IMR-90 (cell line): ENCODE measurements around the gene TMEM176A. TPM values are rescaled to one million over a fixed set of nuclear protein-coding genes. Genes with fewer than 3 reads are reported as not detected.
A peak's percentile ranks its signal among the peaks of the same experiment; 100 is the strongest.

ENCODE experiments used
- ATAC-seq: fragments of 200-7000 bp; cut with Tn5 transposase; 2 replicates; pipeline ENCODE4 v1.9.1; 2020; ENCODE audit warnings: low read depth, mild to moderate bottlenecking, moderate library complexity
- Bru-seq: library from RNA; stranded (reverse); fragments of 400-500 nt; gene quantifications from one replicate; lab custom pipeline; 2021; lab: Mats Ljungman, UMichigan
- BruChase-seq, 2 experiments: library from RNA; stranded (reverse); fragments of 400-500 nt; gene quantifications; one replicate each; lab custom pipeline; 2021; lab: Mats Ljungman, UMichigan
- BruUV-seq: library from RNA; stranded (reverse); fragments of 400-500 nt; replicated peaks from 2 replicates; lab custom pipeline; 2021; lab: Mats Ljungman, UMichigan
- CTCF ChIA-PET: fragments of 300-600 bp; formaldehyde crosslinking; extraction: SDS; loops from one replicate; lab custom pipeline; 2021; ENCODE audit warnings: antibody characterized with exemption; lab: Yijun Ruan, JAX
- POLR2A ChIA-PET: fragments of 300-600 bp; sonication (Branson Sonifier 250); formaldehyde crosslinking; loops from one replicate; lab custom pipeline; 2022; ENCODE audit warnings: antibody characterized with exemption; ENCODE audit not compliant: unreplicated experiment; lab: Charles Lee
- DNase-seq: peaks from one replicate; pipeline ENCODE4 v3.0.0; 2013
- H2AFZ ChIP-seq: replicated peaks from 2 replicates; pipeline ENCODE3; 2013; ENCODE audit warnings: low read length, mild to moderate bottlenecking; ENCODE audit not compliant: poor library complexity
- H2AK5ac ChIP-seq: 2 replicates; pipeline ENCODE4 v1.6.1; 2013; ENCODE audit warnings: low read depth, low read length, inconsistent platforms
- H2AK9ac ChIP-seq: replicated peaks from 2 replicates; pipeline ENCODE3; 2013; ENCODE audit warnings: mild to moderate bottlenecking, low read depth, low read length, moderate library complexity; ENCODE audit not compliant: poor library complexity
- H2BK120ac ChIP-seq: 2 replicates; pipeline ENCODE4 v1.6.1; 2013; ENCODE audit warnings: low read depth, low read length, inconsistent platforms
- H2BK15ac ChIP-seq: 3 replicates; pipeline ENCODE4 v1.6.1; 2013; ENCODE audit warnings: low read depth, low read length, inconsistent platforms
- H2BK20ac ChIP-seq: 2 replicates; pipeline ENCODE4 v1.6.1; 2013; ENCODE audit warnings: low read depth, mild to moderate bottlenecking, inconsistent platforms, low read length, moderate library complexity
- H2BK5ac ChIP-seq: 2 replicates; pipeline ENCODE4 v1.6.1; 2013; ENCODE audit warnings: mild to moderate bottlenecking, low read depth, low read length, inconsistent platforms; ENCODE audit not compliant: poor library complexity, severe bottlenecking
- H3K14ac ChIP-seq: replicated peaks from 2 replicates; pipeline ENCODE4 v1.6.1; 2013; ENCODE audit warnings: low read depth, low read length, inconsistent platforms
- H3K18ac ChIP-seq: 2 replicates; pipeline ENCODE4 v1.6.1; 2013; ENCODE audit warnings: low read depth, low read length, control low read depth
- H3K23ac ChIP-seq: 2 replicates; pipeline ENCODE4 v1.6.1; 2013; ENCODE audit warnings: low read depth, low read length, inconsistent platforms
- H3K27ac ChIP-seq: 2 replicates; pipeline ENCODE4 v1.5.1; 2013; ENCODE audit warnings: mild to moderate bottlenecking, control low read depth, low read length; ENCODE audit not compliant: insufficient read depth
- H3K27me3 ChIP-seq: 2 replicates; pipeline ENCODE4 v1.6.1; 2013; ENCODE audit warnings: low read length; ENCODE audit not compliant: control insufficient read depth, insufficient read depth
- H3K36me3 ChIP-seq: 2 replicates; pipeline ENCODE4 v1.6.1; 2013; ENCODE audit warnings: low read length, mixed read lengths; ENCODE audit not compliant: control insufficient read depth, insufficient read depth
- H3K4ac ChIP-seq: 2 replicates; pipeline ENCODE4 v1.6.1; 2013; ENCODE audit warnings: low read depth, low read length, inconsistent platforms
- H3K4me1 ChIP-seq: 2 replicates; pipeline ENCODE4 v1.6.1; 2013; ENCODE audit warnings: low read length, mixed read lengths; ENCODE audit not compliant: control insufficient read depth, insufficient read depth
- H3K4me2 ChIP-seq: 2 replicates; pipeline ENCODE4 v1.6.1; 2013; ENCODE audit warnings: low read depth, mild to moderate bottlenecking, control low read depth, low read length, moderate library complexity
- H3K4me3 ChIP-seq: 2 replicates; pipeline ENCODE4 v1.5.1; 2013; ENCODE audit warnings: low read depth, mild to moderate bottlenecking, control low read depth, low read length, moderate library complexity; ENCODE audit not compliant: insufficient read depth
- H3K56ac ChIP-seq: 2 replicates; pipeline ENCODE4 v1.6.1; 2013; ENCODE audit warnings: low read length, inconsistent platforms; ENCODE audit not compliant: insufficient read depth; ENCODE audit errors: extremely low read depth
- H3K79me1 ChIP-seq, 2 experiments: 2 replicates each; pipeline ENCODE4 v1.6.1; 2013; ENCODE audit warnings: low read length in 2 of 2, inconsistent platforms in 1 of 2, low read depth in 1 of 2
- H3K9ac ChIP-seq: 2 replicates; pipeline ENCODE4 v1.6.1; 2013; ENCODE audit warnings: low read depth, low read length, control low read depth
- H3K9me1 ChIP-seq: 2 replicates; pipeline ENCODE4 v1.6.1; 2013; ENCODE audit warnings: low read length, inconsistent platforms; ENCODE audit not compliant: insufficient read depth
- H3K9me3 ChIP-seq: 2 replicates; pipeline ENCODE4 v1.6.1; 2013; ENCODE audit warnings: low read length; ENCODE audit not compliant: control insufficient read depth, insufficient read depth
- H4K20me1 ChIP-seq: 2 replicates; pipeline ENCODE4 v1.6.1; 2013; ENCODE audit warnings: low read length, inconsistent platforms; ENCODE audit not compliant: insufficient read depth
- H4K5ac ChIP-seq: 2 replicates; pipeline ENCODE4 v1.6.1; 2013; ENCODE audit warnings: mild to moderate bottlenecking, low read depth, low read length, control low read depth
- H4K8ac ChIP-seq, 2 experiments: 2 replicates each; pipeline ENCODE4 v1.6.1; 2013; ENCODE audit warnings: low read depth in 2 of 2, low read length in 2 of 2, control low read depth in 1 of 2, inconsistent platforms in 1 of 2
- H4K91ac ChIP-seq: 2 replicates; pipeline ENCODE4 v1.6.1; 2013; ENCODE audit warnings: low read depth, low read length, inconsistent platforms; ENCODE audit not compliant: insufficient read depth
- CEBPB ChIP-seq: IDR thresholded peaks from 2 replicates; pipeline ENCODE4 v1.6.1; 2012; ENCODE audit warnings: low read depth, low read length, improper control_type of control experiment
- CHD1 ChIP-seq: IDR thresholded peaks from 2 replicates; pipeline ENCODE4 v1.6.1; 2012; ENCODE audit warnings: low read depth, low read length, improper control_type of control experiment
- POLR2A ChIP-seq: IDR thresholded peaks from 2 replicates; pipeline ENCODE4 v1.6.1; 2012; ENCODE audit warnings: mild to moderate bottlenecking, low read depth, low read length
- RAD21 ChIP-seq: IDR thresholded peaks from 2 replicates; pipeline ENCODE4 v1.6.1; 2012; ENCODE audit warnings: low read length, improper control_type of control experiment
- SMC3 ChIP-seq: fragments of 150-350 bp; IDR thresholded peaks from 2 replicates; pipeline ENCODE4 v1.6.1; 2016; ENCODE audit warnings: low read depth, mild to moderate bottlenecking, antibody characterized with exemption, low read length, moderate library complexity
- WGBS, 2 experiments: methylation state at CpG; one replicate each; pipeline versions ENCODE4 v1.1.5 to v1.1.7; 2013; ENCODE audit warnings: missing lambda C conversion rate in 2 of 2; ENCODE audit not compliant: insufficient read length in 1 of 2; ENCODE audit errors: extremely low coverage in 2 of 2; 5-methylcytosine and 5-hydroxymethylcytosine counted together
- dilution Hi-C: fragments of 300-500 bp; cut with HindIII; formaldehyde crosslinking; loops from one replicate; pipeline ENCODE4 v1.14.3; 2018; ENCODE audit warnings: low sequenced_read_pairs; ENCODE audit not compliant: unreplicated experiment
- in situ Hi-C: fragments of 300-500 bp; cut with MboI; formaldehyde crosslinking; loops from 3 replicates; pipeline ENCODE4 v1.14.3; 2019; ENCODE audit warnings: low sequenced_read_pairs, inconsistent platforms, mixed read lengths
- intact Hi-C: fragments of 100-400 bp; cut with micrococcal nuclease; formaldehyde crosslinking; loops from 2 replicates; pipeline ENCODE4 v1.10.0; 2022
- long read RNA-seq: library from polyadenylated mRNA; unstranded; transcript quantifications from one replicate; pipeline ENCODE4 v2.0.0, GENCODE V29; 2021; ENCODE audit not compliant: unreplicated experiment
- polyA plus RNA-seq, 3 experiments: library from polyadenylated mRNA; depleted of rRNA; stranded (reverse); fragments of >200 nt; gene quantifications; 2 replicates each; pipeline ENCODE4 v1.2.3, GENCODE V29; 2012; ENCODE audit warnings: low replicate concordance in 1 of 3
- total RNA-seq: library from RNA; depleted of rRNA; stranded (reverse); fragments of >200 nt; gene quantifications from 2 replicates; pipeline ENCODE4 v1.2.3, GENCODE V29; 2012; rRNA removed
- TF ChIP-seq, protein P1 (sequence below): fragments of 150-350 bp; IDR thresholded peaks from 2 replicates; pipeline ENCODE4 v1.6.1; 2016; ENCODE audit warnings: low read depth, mild to moderate bottlenecking, low read length, moderate library complexity, borderline replicate concordance

TMEM176A gene, protein sequence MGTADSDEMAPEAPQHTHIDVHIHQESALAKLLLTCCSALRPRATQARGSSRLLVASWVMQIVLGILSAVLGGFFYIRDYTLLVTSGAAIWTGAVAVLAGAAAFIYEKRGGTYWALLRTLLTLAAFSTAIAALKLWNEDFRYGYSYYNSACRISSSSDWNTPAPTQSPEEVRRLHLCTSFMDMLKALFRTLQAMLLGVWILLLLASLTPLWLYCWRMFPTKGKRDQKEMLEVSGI
- total RNA-seq (not detected in 2 replicates), polyA plus RNA-seq (2012; rRNA removed) (not detected in 2 replicates), Bru-seq, nascent RNA (percentile 26 among the genes with signal in this experiment), BruChase-seq, experiment 1, labeled RNA remaining after a 6-hour chase (percentile 41 among the genes with signal in this experiment), BruChase-seq, experiment 2, labeled RNA remaining after a 2-hour chase (percentile 12 among the genes with signal in this experiment)
- polyA plus RNA-seq (2012; cell fraction: cytosol; rRNA removed): not detected in 2 replicates
- polyA plus RNA-seq (2012; cell fraction: nucleus; rRNA removed; ENCODE audit: low replicate concordance): not detected in 2 replicates
- long read RNA-seq, transcript TMEM176A-210 (7 exons, 1,530 nt): major isoform, 11 of 18 reads
- long read RNA-seq, partial matches to known transcripts: 2 of 18 reads
- long read RNA-seq, other reads (novel, unspliced or antisense): 2 of 18 reads

DNA sequence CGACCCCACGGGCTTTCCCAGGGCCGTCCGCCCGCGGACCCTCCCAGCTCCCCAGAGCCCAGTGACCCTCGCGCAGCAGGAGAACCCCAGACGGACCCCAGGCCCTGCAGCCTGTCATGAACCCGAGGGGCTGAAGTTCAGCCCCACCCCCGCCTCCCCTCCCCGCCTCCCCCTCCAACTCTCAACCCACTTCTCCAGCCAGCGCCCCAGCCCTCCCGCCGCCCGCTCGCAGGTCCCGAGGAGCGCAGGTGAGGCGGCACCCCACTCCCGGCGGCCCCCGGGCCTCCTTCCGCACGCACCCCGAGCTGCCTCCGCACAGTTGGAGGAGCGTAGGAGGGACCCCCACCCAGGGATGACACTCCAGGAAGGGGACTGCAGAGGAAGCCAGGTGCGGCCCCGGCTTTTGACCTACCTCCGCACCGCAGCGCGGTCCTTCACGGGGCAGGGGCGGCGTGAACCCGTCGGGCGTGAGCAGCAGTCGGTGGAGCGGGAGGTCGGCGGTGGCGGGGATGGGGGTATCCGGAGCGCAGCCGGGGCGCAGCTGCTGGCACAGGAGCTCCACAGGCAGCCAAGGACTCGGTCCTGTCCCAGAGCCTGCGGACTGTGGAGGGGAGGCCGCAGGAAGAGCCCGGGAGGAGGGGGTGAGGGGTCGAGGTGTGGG lies at the start of gene TMEM176A:
TMEM176A (plus strand) TSS at position 189 of the 661 bp plus-strand sequence. CDS start 782 bp downstream, outside the sequence.
- ChIA-PET POLR2A (no interaction called here), CTCF (no interaction called here)
- intact Hi-C loops: no loop called here

More for the DNA sequence above, at the start of gene TMEM176A:
- peak within 1 kb of the TSS; percentile 21; the same call in 1 of the 2 replicates for H3K4me3 ChIP-seq
- H3K27ac ChIP-seq: no peak within 1 kb of the TSS
- H3K56ac ChIP-seq: no peak within 1 kb of the TSS
- H3K14ac ChIP-seq: no peak within 1 kb of the TSS
- no peaks in the 10 kb centered on the region for H3K9me1 ChIP-seq
- BruUV-seq: no TSS peak
- in situ Hi-C loops (no loop called here), dilution Hi-C loops (no loop called here)
- no peak within 1 kb of the TSS for H2BK15ac ChIP-seq
- peaks cover 5% of the 10 kb centered on the region; the same call in 1 of the 2 replicates for H3K9me3 ChIP-seq
- peak within 1 kb of the TSS; percentile 19; the same call in 1 of the 2 replicates for H3K4me2 ChIP-seq
- no peak within 1 kb of the TSS for H2AK9ac ChIP-seq
- 0 out of 2 replicates have a peak within 1 kb of the TSS, but pooled peaks have one; percentile 37 for H4K91ac ChIP-seq
- H2AK5ac ChIP-seq: no peak within 1 kb of the TSS
- TF ChIP-seq, protein P1, sequence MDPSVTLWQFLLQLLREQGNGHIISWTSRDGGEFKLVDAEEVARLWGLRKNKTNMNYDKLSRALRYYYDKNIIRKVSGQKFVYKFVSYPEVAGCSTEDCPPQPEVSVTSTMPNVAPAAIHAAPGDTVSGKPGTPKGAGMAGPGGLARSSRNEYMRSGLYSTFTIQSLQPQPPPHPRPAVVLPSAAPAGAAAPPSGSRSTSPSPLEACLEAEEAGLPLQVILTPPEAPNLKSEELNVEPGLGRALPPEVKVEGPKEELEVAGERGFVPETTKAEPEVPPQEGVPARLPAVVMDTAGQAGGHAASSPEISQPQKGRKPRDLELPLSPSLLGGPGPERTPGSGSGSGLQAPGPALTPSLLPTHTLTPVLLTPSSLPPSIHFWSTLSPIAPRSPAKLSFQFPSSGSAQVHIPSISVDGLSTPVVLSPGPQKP: no peak
- TF ChIP-seq POLR2A (no peak), SMC3 (no peak), CHD1 (no peak), CEBPB (no peak), RAD21 (no peak)
- no peaks in the 10 kb centered on the region for H4K20me1 ChIP-seq
- H2BK20ac ChIP-seq: no peak within 1 kb of the TSS; the same call in 1 of the 2 replicates
- H2AFZ ChIP-seq: peak within 1 kb of the TSS; percentile 51
- no peaks in the 10 kb centered on the region for H3K79me1 ChIP-seq
- ATAC-seq (peak; percentile 36; the same call in 1 of the 2 replicates), DNase-seq (no peak)
- no peak within 1 kb of the TSS for H2BK5ac ChIP-seq
- H3K23ac ChIP-seq: no peak within 1 kb of the TSS
- no peak within 1 kb of the TSS; the same call in 1 of the 2 replicates for H3K4ac ChIP-seq
- H3K27me3 ChIP-seq: peaks cover 29% of the 10 kb centered on the region
- no peaks in the 10 kb centered on the region for H3K4me1 ChIP-seq
- peak within 1 kb of the TSS; percentile 26; the same call in 1 of the 2 replicates for H3K18ac ChIP-seq
- peaks cover 3% of the 10 kb centered on the region; the same call in 1 of the 2 replicates for H3K36me3 ChIP-seq
- H3K9ac ChIP-seq: no peak within 1 kb of the TSS; the same call in 1 of the 2 replicates
- WGBS, 2 experiments: 12% methylated on average over 9 of the region's 54 CpGs; no CpG with 5 or more reads in 1 of the 2 experiments
- no peak within 1 kb of the TSS for H2BK120ac ChIP-seq
- no peak within 1 kb of the TSS; the same call in 1 of the 2 replicates for H4K5ac ChIP-seq
- no peak within 1 kb of the TSS for H4K8ac ChIP-seq
